HFFc6 (cell line): ENCODE measurements around the gene ZNRF3. TPM values are rescaled to one million over a fixed set of nuclear protein-coding genes. Genes with fewer than 3 reads are reported as not detected.

Experiments
- DNase-seq: peaks from one replicate; pipeline ENCODE4 v3.0.0-alpha.2; 2018
- H3K27ac Mint-ChIP-seq: 2 replicates; pipeline ENCODE4 v1.8.0; 2020; ENCODE audit warnings: mild to moderate bottlenecking, mixed read lengths
- H3K27me3 Mint-ChIP-seq: 2 replicates; pipeline ENCODE4 v1.8.0; 2021; ENCODE audit warnings: mild to moderate bottlenecking, moderate library complexity, mixed read lengths; ENCODE audit not compliant: insufficient read depth
- H3K36me3 Mint-ChIP-seq: 2 replicates; pipeline ENCODE4 v1.8.0; 2021; ENCODE audit warnings: low read depth, mixed read lengths
- H3K4me1 Mint-ChIP-seq: 2 replicates; pipeline ENCODE4 v1.8.0; 2020; ENCODE audit warnings: low read depth, mixed read lengths
- H3K4me3 Mint-ChIP-seq: 2 replicates; pipeline ENCODE4 v1.8.0; 2020; ENCODE audit warnings: mild to moderate bottlenecking, moderate library complexity, mixed read lengths
- H3K9me3 Mint-ChIP-seq: 2 replicates; pipeline ENCODE4 v1.8.0; 2020; ENCODE audit warnings: mild to moderate bottlenecking, mixed read lengths
- CTCF ChIP-seq: fragments of 200-600 bp; sonication (generic); IDR thresholded peaks from 2 replicates; pipeline ENCODE4 v1.5.0; 2021; ENCODE audit warnings: antibody characterized with exemption, mild to moderate bottlenecking
- total RNA-seq, 6 experiments: library from RNA; stranded (reverse); fragmentation: NEBNext Ultra II Directional; extraction: Animal tissue kit (Norgen Biotek cat#: 25700); gene quantifications; 2 replicates in 1 of 6; 3 replicates in 5 of 6; pipeline ENCODE4 v1.2.3, GENCODE V29; 2021

Gene ZNRF3
- total RNA-seq, 6 experiments from 2014 or later: 3.3 to 4.7 (median 3.6) TPM

DNA sequence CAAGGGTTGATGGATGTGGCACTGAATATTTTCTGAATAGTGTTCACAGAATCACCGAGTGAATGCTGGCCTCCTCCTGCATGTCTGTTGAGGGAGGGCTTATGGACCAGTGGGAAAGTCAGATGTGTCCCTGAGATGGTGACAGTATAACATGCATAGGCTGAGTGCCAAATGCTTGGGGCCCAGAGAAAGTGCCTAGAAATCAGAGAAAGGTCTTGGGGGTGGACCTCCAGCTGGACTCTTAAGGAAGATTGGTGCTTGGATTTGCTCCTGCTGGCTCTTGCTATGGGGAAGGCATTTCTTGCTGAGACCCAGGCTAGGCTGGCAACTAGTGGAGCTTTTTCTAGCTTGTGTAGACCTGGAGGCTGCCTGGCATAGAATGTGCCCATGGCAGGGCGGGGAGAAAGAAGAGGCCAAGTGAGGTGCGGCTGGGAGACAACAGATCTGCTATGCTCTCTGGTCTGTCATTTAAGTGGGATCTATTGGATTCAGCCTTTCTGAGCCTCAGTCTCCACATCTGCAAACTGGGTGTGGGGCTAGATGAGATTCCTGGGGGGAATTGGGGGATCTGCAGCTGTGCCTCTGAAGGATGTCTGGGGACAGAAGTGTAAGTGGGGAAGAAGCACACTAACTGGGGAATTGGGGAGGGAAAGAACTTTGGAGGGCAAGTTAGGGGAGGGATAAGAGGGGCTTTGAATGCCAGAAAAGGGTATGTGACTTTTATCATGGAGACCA lies 27.4 kb downstream of the ZNRF3 start:
- Mint-ChIP-seq H3K4me3 (no peak overlapping the region), H3K9me3 (no peaks in the 10 kb centered on the region), H3K36me3 (no peaks in the 10 kb centered on the region), H3K4me1 (peaks cover 28% of the 10 kb centered on the region), H3K27me3 (no peaks in the 10 kb centered on the region; the same call in 1 of the 2 replicates), H3K27ac (no peak overlapping the region)
- TF ChIP-seq CTCF: no peak
- no peak for DNase-seq

GRCh38 chr22:28911304-28911690 lies 27.9 kb downstream of the ZNRF3 start:
- Mint-ChIP-seq H3K27ac (peak overlapping the region; percentile 42; the same call in 1 of the 2 replicates), H3K4me1 (peaks cover 28% of the 10 kb centered on the region), H3K9me3 (no peaks in the 10 kb centered on the region), H3K36me3 (no peaks in the 10 kb centered on the region), H3K27me3 (no peaks in the 10 kb centered on the region; the same call in 1 of the 2 replicates), H3K4me3 (no peak overlapping the region)
- DNase-seq: no peak
- no peak for TF ChIP-seq CTCF

GRCh38 chr22:28911777-28912669 lies 28.7 kb downstream of the ZNRF3 start:
- H3K36me3 Mint-ChIP-seq: no peaks in the 10 kb centered on the region
- H3K9me3 Mint-ChIP-seq: no peaks in the 10 kb centered on the region
- H3K27ac Mint-ChIP-seq: peak overlapping the region; percentile 51
- H3K4me3 Mint-ChIP-seq: no peak overlapping the region
- H3K4me1 Mint-ChIP-seq: peaks cover 28% of the 10 kb centered on the region
- peak; percentile 4 for DNase-seq
- no peak for TF ChIP-seq CTCF
- H3K27me3 Mint-ChIP-seq: no peaks in the 10 kb centered on the region; the same call in 1 of the 2 replicates

GRCh38 chr22:28914201-28914600 lies 30.8 kb downstream of the ZNRF3 start:
- Mint-ChIP-seq H3K27me3 (no peaks in the 10 kb centered on the region; the same call in 1 of the 2 replicates), H3K4me1 (peaks cover 26% of the 10 kb centered on the region)
- no peak for DNase-seq

DNA sequence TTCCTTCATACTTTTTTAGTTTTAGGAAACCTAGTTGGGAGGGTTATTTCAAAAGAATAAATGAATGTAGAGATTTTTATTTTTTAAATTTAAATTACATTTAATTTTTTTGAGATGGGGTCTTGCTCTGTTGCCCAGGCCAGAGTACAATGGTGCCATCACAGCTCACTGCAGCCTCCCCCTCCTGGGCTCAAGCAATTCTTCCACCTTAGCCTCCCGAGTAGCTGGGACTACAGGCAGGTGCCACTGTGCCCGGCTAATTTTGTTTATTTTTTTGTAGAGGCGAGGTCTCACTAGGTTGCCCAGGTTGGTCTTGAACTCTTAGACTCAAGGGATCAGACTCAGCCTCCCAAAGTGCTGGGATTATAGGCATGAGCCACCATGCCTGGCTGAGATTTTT lies 32.6 kb downstream of the ZNRF3 start:
- no peak for DNase-seq
- TF ChIP-seq CTCF: no peak
- Mint-ChIP-seq H3K9me3 (no peaks in the 10 kb centered on the region), H3K36me3 (no peaks in the 10 kb centered on the region), H3K4me3 (no peak overlapping the region), H3K4me1 (peaks cover 16% of the 10 kb centered on the region), H3K27ac (no peak overlapping the region), H3K27me3 (no peaks in the 10 kb centered on the region; the same call in 1 of the 2 replicates)

More at GRCh38 chr22:28914201-28914600, 30.8 kb downstream of the ZNRF3 start:
- Mint-ChIP-seq H3K36me3 (no peaks in the 10 kb centered on the region), H3K4me3 (no peak overlapping the region), H3K9me3 (no peaks in the 10 kb centered on the region), H3K27ac (no peak overlapping the region)
- no peak for TF ChIP-seq CTCF
